HEK293 (cell line): Measurements from ENCODE around the gene XPNPEP1.

Experiments used
- CTCF ChIA-PET: fragments of 350-600 bp; formaldehyde crosslinking; extraction: SDS; loops from one replicate; lab custom pipeline; 2021; ENCODE audit warnings: antibody characterized with exemption; lab: Yijun Ruan, JAX
- POLR2A ChIA-PET: fragments of 300-600 bp; formaldehyde crosslinking; extraction: SDS; loops from one replicate; lab custom pipeline; 2020; ENCODE audit warnings: antibody characterized with exemption, inconsistent platforms; lab: Yijun Ruan, JAX
- H3K27ac ChIP-seq: fragments of 200-500 bp; sonication (Bioruptor generic); 2 replicates; pipeline ENCODE4 v1.5.1; 2014; ENCODE audit warnings: low read depth, low read length, control low read depth, inconsistent platforms; ENCODE audit errors: extremely low read depth
- H3K36me3 ChIP-seq, 2 experiments: fragments of 200-500 bp in 1 of 2; sonication (Bioruptor generic) in 1 of 2; 1 replicate in 1 of 2; 2 replicates in 1 of 2; pipeline ENCODE4 v1.5.1; 2014 to 2017; ENCODE audit warnings: inconsistent platforms in 2 of 2, low read length in 2 of 2; ENCODE audit not compliant: control insufficient read depth in 2 of 2, insufficient read depth in 1 of 2
- H3K4me1 ChIP-seq: fragments of 200-500 bp; sonication (Bioruptor generic); 2 replicates; pipeline ENCODE4 v1.5.1; 2014; ENCODE audit warnings: mild to moderate bottlenecking, low read length, inconsistent platforms; ENCODE audit not compliant: control insufficient read depth, insufficient read depth
- H3K4me3 ChIP-seq: 2 replicates; pipeline ENCODE4 v1.5.1; 2011; ENCODE audit warnings: low read depth, mild to moderate bottlenecking, control low read depth, low read length, moderate library complexity
- H3K9me3 ChIP-seq: fragments of 200-500 bp; sonication (Bioruptor generic); 2 replicates; pipeline ENCODE4 v1.5.1; 2014; ENCODE audit warnings: low read depth, low read length, inconsistent platforms; ENCODE audit not compliant: control insufficient read depth, insufficient read depth
- BCL11A ChIP-seq: fragments of 450-650 bp; formaldehyde crosslinking; IDR thresholded peaks from 2 replicates; pipeline ENCODE4 v1.5.1; 2016; ENCODE audit warnings: low read depth, missing biosample characterization, missing genetic modification characterization
- FEZF1 ChIP-seq: fragments of 450-650 bp; formaldehyde crosslinking; IDR thresholded peaks from 2 replicates; pipeline ENCODE4 v1.5.1; 2016; ENCODE audit warnings: missing biosample characterization, missing genetic modification characterization
- YY2 ChIP-seq: fragments of 450-650 bp; formaldehyde crosslinking; IDR thresholded peaks from 2 replicates; pipeline ENCODE4 v1.5.1; 2016; ENCODE audit warnings: missing biosample characterization, missing genetic modification characterization
- ZBTB48 ChIP-seq: fragments of 450-650 bp; formaldehyde crosslinking; IDR thresholded peaks from 2 replicates; pipeline ENCODE4 v1.5.1; 2016; ENCODE audit warnings: missing biosample characterization, missing genetic modification characterization
- ZBTB7A ChIP-seq: fragments of 450-650 bp; formaldehyde crosslinking; IDR thresholded peaks from 2 replicates; pipeline ENCODE4 v1.5.1; 2016; ENCODE audit warnings: low read depth, missing biosample characterization, missing genetic modification characterization
- ZEB2 ChIP-seq: fragments of 450-650 bp; formaldehyde crosslinking; IDR thresholded peaks from 2 replicates; pipeline ENCODE4 v1.5.1; 2016; ENCODE audit warnings: missing biosample characterization, missing genetic modification characterization
- ZIC2 ChIP-seq: fragments of 450-650 bp; formaldehyde crosslinking; IDR thresholded peaks from 2 replicates; pipeline ENCODE4 v1.5.1; 2016; ENCODE audit warnings: missing biosample characterization, missing genetic modification characterization
- ZNF132 ChIP-seq: fragments of 450-650 bp; formaldehyde crosslinking; IDR thresholded peaks from 2 replicates; pipeline ENCODE4 v1.5.1; 2017; ENCODE audit warnings: missing biosample characterization, missing genetic modification characterization, borderline replicate concordance
- ZNF133 ChIP-seq: fragments of 450-650 bp; formaldehyde crosslinking; IDR thresholded peaks from 2 replicates; pipeline ENCODE4 v1.5.1; 2016; ENCODE audit warnings: missing biosample characterization, missing genetic modification characterization
- ZNF239 ChIP-seq: fragments of 450-650 bp; formaldehyde crosslinking; IDR thresholded peaks from 2 replicates; pipeline ENCODE4 v1.5.1; 2016; ENCODE audit warnings: missing biosample characterization, missing genetic modification characterization
- ZNF311 ChIP-seq: fragments of 450-650 bp; formaldehyde crosslinking; IDR thresholded peaks from 2 replicates; pipeline ENCODE4 v1.5.1; 2017; ENCODE audit warnings: missing biosample characterization, missing genetic modification characterization, borderline replicate concordance
- ZNF324 ChIP-seq: fragments of 450-650 bp; formaldehyde crosslinking; IDR thresholded peaks from 2 replicates; pipeline ENCODE4 v1.5.1; 2016; ENCODE audit warnings: missing biosample characterization, missing genetic modification characterization
- ZNF416 ChIP-seq: fragments of 450-650 bp; formaldehyde crosslinking; IDR thresholded peaks from 2 replicates; pipeline ENCODE4 v1.5.1; 2016; ENCODE audit warnings: missing biosample characterization, missing genetic modification characterization
- ZNF48 ChIP-seq: fragments of 450-650 bp; formaldehyde crosslinking; IDR thresholded peaks from 2 replicates; pipeline ENCODE4 v1.5.1; 2016; ENCODE audit warnings: missing biosample characterization, missing genetic modification characterization
- ZNF585B ChIP-seq: fragments of 450-650 bp; formaldehyde crosslinking; IDR thresholded peaks from 2 replicates; pipeline ENCODE4 v1.5.1; 2016; ENCODE audit warnings: missing biosample characterization, missing genetic modification characterization
- ZNF596 ChIP-seq: fragments of 450-650 bp; IDR thresholded peaks from 2 replicates; pipeline ENCODE4 v1.5.0; 2018; ENCODE audit warnings: missing biosample characterization, mild to moderate bottlenecking, missing genetic modification characterization, moderate library complexity
- ZNF600 ChIP-seq: fragments of 450-650 bp; formaldehyde crosslinking; IDR thresholded peaks from 2 replicates; pipeline ENCODE4 v1.5.1; 2016; ENCODE audit warnings: missing biosample characterization, missing genetic modification characterization
- ZNF621 ChIP-seq: fragments of 450-650 bp; formaldehyde crosslinking; IDR thresholded peaks from 2 replicates; pipeline ENCODE4 v1.5.1; 2017; ENCODE audit warnings: missing biosample characterization, missing genetic modification characterization
- ZNF664 ChIP-seq: fragments of 450-650 bp; formaldehyde crosslinking; IDR thresholded peaks from 2 replicates; pipeline ENCODE4 v1.5.1; 2016; ENCODE audit warnings: missing biosample characterization, missing genetic modification characterization
- ZNF747 ChIP-seq: fragments of 450-650 bp; formaldehyde crosslinking; IDR thresholded peaks from 2 replicates; pipeline ENCODE4 v1.5.1; 2016; ENCODE audit warnings: missing biosample characterization, missing genetic modification characterization
- ZNF837 ChIP-seq: fragments of 450-650 bp; formaldehyde crosslinking; IDR thresholded peaks from 2 replicates; pipeline ENCODE4 v1.5.1; 2016; ENCODE audit warnings: missing biosample characterization, missing genetic modification characterization
- ZXDB ChIP-seq: fragments of 450-650 bp; formaldehyde crosslinking; IDR thresholded peaks from 2 replicates; pipeline ENCODE4 v1.5.1; 2016; ENCODE audit warnings: missing biosample characterization, missing genetic modification characterization
- TF ChIP-seq, protein P1 (sequence below): fragments of 450-650 bp; formaldehyde crosslinking; conservative IDR thresholded peaks from 2 replicates; pipeline ENCODE4 v1.5.1; 2016; ENCODE audit warnings: low read depth, missing biosample characterization, missing genetic modification characterization
- TF ChIP-seq, protein P2 (sequence below): fragments of 450-650 bp; formaldehyde crosslinking; IDR thresholded peaks from 2 replicates; pipeline ENCODE4 v1.5.1; 2016; ENCODE audit warnings: missing biosample characterization, missing genetic modification characterization
- TF ChIP-seq, protein P3 (sequence below): fragments of 450-650 bp; formaldehyde crosslinking; IDR thresholded peaks from 2 replicates; pipeline ENCODE4 v1.5.1; 2016; ENCODE audit warnings: missing biosample characterization, missing genetic modification characterization

Gene XPNPEP1

DNA sequence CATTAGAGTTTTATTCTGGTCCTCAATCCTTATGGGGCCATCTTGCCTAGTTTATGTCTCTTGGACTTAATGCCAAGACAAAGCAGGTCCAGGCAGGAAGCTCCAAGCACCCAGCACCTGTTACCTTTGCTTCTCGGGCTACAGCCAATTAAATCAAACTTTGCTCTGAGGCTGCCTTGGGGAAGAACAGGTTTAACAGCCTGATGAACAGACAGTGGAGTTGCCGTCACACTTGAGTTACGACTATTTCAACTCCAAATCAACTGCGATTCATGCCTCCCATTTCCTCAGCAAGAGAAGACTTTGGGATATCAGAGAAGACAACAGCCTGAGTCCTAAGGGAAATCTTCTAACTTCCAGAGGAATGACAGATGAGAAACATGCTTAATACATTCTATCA is 62.2 kb downstream of the XPNPEP1 start:
- Histone ChIP-seq H3K27ac (no peak overlapping the region), H3K36me3 (peaks cover 11 to 29% of the 10 kb centered on the region in 2 experiments), H3K4me3 (no peak overlapping the region), H3K9me3 (no peaks in the 10 kb centered on the region), H3K4me1 (no peaks in the 10 kb centered on the region)
- ChIA-PET CTCF (no interaction called here), POLR2A (no interaction called here)
- TF ChIP-seq ZBTB48 (tag by site-specific recombination) (no peak), ZNF621 (tag by site-specific recombination) (no peak), ZNF585B (tag by site-specific recombination) (no peak), ZNF416 (tag by site-specific recombination) (no peak), ZNF48 (tag by site-specific recombination) (no peak), ZNF596 (tag by site-specific recombination) (no peak)
- TF ChIP-seq, protein P1, sequence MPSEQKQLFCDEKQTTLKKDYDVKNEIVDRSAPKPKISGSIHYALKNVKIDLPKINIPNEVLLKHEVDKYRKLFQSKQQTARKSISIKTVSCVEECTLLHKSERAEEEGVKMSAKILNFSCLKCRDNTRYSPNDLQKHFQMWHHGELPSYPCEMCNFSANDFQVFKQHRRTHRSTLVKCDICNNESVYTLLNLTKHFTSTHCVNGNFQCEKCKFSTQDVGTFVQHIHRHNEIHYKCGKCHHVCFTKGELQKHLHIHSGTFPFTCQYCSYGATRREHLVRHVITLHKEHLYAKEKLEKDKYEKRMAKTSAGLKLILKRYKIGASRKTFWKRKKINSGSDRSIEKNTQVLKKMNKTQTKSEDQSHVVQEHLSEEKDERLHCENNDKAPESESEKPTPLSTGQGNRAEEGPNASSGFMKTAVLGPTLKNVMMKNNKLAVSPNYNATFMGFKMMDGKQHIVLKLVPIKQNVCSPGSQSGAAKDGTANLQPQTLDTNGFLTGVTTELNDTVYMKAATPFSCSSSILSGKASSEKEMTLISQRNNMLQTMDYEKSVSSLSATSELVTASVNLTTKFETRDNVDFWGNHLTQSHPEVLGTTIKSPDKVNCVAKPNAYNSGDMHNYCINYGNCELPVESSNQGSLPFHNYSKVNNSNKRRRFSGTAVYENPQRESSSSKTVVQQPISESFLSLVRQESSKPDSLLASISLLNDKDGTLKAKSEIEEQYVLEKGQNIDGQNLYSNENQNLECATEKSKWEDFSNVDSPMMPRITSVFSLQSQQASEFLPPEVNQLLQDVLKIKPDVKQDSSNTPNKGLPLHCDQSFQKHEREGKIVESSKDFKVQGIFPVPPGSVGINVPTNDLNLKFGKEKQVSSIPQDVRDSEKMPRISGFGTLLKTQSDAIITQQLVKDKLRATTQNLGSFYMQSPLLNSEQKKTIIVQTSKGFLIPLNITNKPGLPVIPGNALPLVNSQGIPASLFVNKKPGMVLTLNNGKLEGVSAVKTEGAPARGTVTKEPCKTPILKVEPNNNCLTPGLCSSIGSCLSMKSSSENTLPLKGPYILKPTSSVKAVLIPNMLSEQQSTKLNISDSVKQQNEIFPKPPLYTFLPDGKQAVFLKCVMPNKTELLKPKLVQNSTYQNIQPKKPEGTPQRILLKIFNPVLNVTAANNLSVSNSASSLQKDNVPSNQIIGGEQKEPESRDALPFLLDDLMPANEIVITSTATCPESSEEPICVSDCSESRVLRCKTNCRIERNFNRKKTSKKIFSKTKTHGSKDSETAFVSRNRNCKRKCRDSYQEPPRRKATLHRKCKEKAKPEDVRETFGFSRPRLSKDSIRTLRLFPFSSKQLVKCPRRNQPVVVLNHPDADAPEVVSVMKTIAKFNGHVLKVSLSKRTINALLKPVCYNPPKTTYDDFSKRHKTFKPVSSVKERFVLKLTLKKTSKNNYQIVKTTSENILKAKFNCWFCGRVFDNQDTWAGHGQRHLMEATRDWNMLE (tag by site-specific recombination): no peak
- TF ChIP-seq, protein P2, sequence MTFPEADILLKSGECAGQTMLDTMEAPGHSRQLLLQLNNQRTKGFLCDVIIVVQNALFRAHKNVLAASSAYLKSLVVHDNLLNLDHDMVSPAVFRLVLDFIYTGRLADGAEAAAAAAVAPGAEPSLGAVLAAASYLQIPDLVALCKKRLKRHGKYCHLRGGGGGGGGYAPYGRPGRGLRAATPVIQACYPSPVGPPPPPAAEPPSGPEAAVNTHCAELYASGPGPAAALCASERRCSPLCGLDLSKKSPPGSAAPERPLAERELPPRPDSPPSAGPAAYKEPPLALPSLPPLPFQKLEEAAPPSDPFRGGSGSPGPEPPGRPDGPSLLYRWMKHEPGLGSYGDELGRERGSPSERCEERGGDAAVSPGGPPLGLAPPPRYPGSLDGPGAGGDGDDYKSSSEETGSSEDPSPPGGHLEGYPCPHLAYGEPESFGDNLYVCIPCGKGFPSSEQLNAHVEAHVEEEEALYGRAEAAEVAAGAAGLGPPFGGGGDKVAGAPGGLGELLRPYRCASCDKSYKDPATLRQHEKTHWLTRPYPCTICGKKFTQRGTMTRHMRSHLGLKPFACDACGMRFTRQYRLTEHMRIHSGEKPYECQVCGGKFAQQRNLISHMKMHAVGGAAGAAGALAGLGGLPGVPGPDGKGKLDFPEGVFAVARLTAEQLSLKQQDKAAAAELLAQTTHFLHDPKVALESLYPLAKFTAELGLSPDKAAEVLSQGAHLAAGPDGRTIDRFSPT (tag by site-specific recombination): no peak

DNA sequence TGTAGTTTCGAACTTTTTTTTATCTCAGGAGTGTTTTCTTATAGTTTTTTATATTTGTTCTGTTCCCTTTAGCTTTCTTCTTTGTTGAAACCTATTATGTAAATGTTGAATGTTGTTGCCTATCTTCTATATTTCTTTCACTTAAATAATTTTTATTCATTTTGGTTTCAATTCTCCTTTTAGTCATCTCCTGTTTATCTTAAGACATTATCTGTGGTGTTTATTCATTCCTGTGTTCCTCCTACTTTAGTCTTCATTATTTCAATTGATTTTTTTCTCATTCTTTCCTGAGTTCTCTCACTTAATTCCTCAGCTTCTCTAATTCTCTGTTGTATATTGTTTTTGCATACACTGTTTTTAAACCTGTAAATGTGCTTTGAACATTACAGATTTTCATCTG is 64.1 kb downstream of the XPNPEP1 start:
- H3K36me3 ChIP-seq: peaks cover 8 to 10% of the 10 kb centered on the region in 2 experiments
- ChIA-PET CTCF (no interaction called here), POLR2A (no interaction called here)
- H3K4me1 ChIP-seq: no peaks in the 10 kb centered on the region
- H3K27ac ChIP-seq: no peak overlapping the region
- no peaks in the 10 kb centered on the region for H3K9me3 ChIP-seq
- no peak overlapping the region for H3K4me3 ChIP-seq
- TF ChIP-seq YY2 (no peak), ZNF747 (tag by site-specific recombination) (no peak), ZNF311 (tag by site-specific recombination) (no peak), ZNF324 (tag by site-specific recombination) (no peak), ZIC2 (tag by site-specific recombination) (no peak), ZNF132 (no peak), FEZF1 (tag by site-specific recombination) (no peak)

DNA sequence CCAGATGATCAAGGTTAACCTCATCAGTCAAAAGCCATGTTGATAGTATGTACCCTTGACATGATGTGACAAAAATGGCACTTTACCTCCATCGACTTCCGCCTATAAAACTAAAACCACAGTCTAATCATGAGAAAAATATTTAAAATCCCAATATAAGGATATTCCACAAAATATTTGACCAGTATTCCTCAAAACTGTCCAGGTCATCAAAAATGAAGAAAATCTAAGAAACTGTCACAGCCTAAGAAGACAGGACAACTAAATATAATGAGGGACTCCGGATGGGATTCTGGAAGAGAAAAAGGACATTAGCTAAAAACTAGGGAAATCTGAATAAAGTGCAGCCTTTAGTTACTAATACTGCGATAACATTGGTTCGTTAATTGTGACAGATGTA is 67.6 kb downstream of the XPNPEP1 start:
- Histone ChIP-seq H3K36me3 (no peaks in the 10 kb centered on the region), H3K27ac (no peak overlapping the region), H3K9me3 (no peaks in the 10 kb centered on the region), H3K4me1 (no peaks in the 10 kb centered on the region), H3K4me3 (no peak overlapping the region)
- ChIA-PET POLR2A (no interaction called here), CTCF (interaction anchor here (0.5 to 0.7 kb wide), 3 partner anchors 98 to 486 kb away, joined by 3 read pairs; no protein-coding TSS in a partner anchor)
- TF ChIP-seq ZBTB7A (no peak), BCL11A (tag by site-specific recombination) (no peak), ZXDB (no peak), ZNF664 (no peak), ZNF416 (tag by site-specific recombination) (no peak), ZNF600 (tag by site-specific recombination) (no peak), ZNF133 (no peak), ZNF239 (no peak), ZEB2 (tag by site-specific recombination) (no peak), ZNF837 (tag by site-specific recombination) (no peak), YY2 (no peak)
- TF ChIP-seq, protein P3, sequence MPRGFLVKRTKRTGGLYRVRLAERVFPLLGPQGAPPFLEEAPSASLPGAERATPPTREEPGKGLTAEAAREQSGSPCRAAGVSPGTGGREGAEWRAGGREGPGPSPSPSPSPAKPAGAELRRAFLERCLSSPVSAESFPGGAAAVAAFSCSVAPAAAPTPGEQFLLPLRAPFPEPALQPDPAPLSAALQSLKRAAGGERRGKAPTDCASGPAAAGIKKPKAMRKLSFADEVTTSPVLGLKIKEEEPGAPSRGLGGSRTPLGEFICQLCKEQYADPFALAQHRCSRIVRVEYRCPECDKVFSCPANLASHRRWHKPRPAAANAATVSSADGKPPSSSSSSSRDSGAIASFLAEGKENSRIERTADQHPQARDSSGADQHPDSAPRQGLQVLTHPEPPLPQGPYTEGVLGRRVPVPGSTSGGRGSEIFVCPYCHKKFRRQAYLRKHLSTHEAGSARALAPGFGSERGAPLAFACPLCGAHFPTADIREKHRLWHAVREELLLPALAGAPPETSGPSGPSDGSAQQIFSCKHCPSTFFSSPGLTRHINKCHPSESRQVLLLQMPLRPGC: no peak
